IMR-90 (cell line): Measurements from ENCODE around the gene NKX1-1.

Experiments used
- CEBPB ChIP-seq: IDR thresholded peaks from 2 replicates; pipeline ENCODE4 v1.6.1; 2012; ENCODE audit warnings: low read depth, low read length, improper control_type of control experiment
- FOS ChIP-seq: fragments of 150-350 bp; IDR thresholded peaks from 2 replicates; pipeline ENCODE4 v1.6.1; 2016; ENCODE audit warnings: low read depth, low read length
- MAFK ChIP-seq: IDR thresholded peaks from 2 replicates; pipeline ENCODE4 v1.6.1; 2012; ENCODE audit warnings: low read depth, low read length, improper control_type of control experiment
- MAZ ChIP-seq: IDR thresholded peaks from 2 replicates; pipeline ENCODE4 v1.6.1; 2012; ENCODE audit warnings: low read depth, mild to moderate bottlenecking, low read length, improper control_type of control experiment, moderate library complexity, borderline replicate concordance
- MXI1 ChIP-seq: IDR thresholded peaks from 2 replicates; pipeline ENCODE4 v1.6.1; 2012; ENCODE audit warnings: low read depth, mild to moderate bottlenecking, low read length, moderate library complexity, borderline replicate concordance
- POLR2A ChIP-seq: IDR thresholded peaks from 2 replicates; pipeline ENCODE4 v1.6.1; 2012; ENCODE audit warnings: mild to moderate bottlenecking, low read depth, low read length
- RAD21 ChIP-seq: IDR thresholded peaks from 2 replicates; pipeline ENCODE4 v1.6.1; 2012; ENCODE audit warnings: low read length, improper control_type of control experiment
- RCOR1 ChIP-seq: IDR thresholded peaks from 2 replicates; pipeline ENCODE4 v1.6.1; 2012; ENCODE audit warnings: mild to moderate bottlenecking, low read length, improper control_type of control experiment; ENCODE audit not compliant: insufficient replicate concordance
- RFX5 ChIP-seq: IDR thresholded peaks from 2 replicates; pipeline ENCODE4 v1.8.0; 2012; ENCODE audit warnings: low read depth, mild to moderate bottlenecking, low read length, moderate library complexity
- SMC3 ChIP-seq: fragments of 150-350 bp; IDR thresholded peaks from 2 replicates; pipeline ENCODE4 v1.6.1; 2016; ENCODE audit warnings: low read depth, mild to moderate bottlenecking, antibody characterized with exemption, low read length, moderate library complexity
- TF ChIP-seq, protein P1 (sequence below): conservative IDR thresholded peaks from 2 replicates; pipeline ENCODE4 v1.5.1; 2012; ENCODE audit warnings: mild to moderate bottlenecking, low read depth, low read length, improper control_type of control experiment
- TF ChIP-seq, protein P2 (sequence below): fragments of 150-350 bp; IDR thresholded peaks from 2 replicates; pipeline ENCODE4 v1.6.1; 2016; ENCODE audit warnings: low read depth, mild to moderate bottlenecking, low read length, moderate library complexity, borderline replicate concordance
- TF ChIP-seq, protein P3 (sequence below): fragments of 150-350 bp; IDR thresholded peaks from 2 replicates; pipeline ENCODE4 v1.6.1; 2017; ENCODE audit warnings: mild to moderate bottlenecking, antibody characterized with exemption, low read length, low read depth

DNA sequence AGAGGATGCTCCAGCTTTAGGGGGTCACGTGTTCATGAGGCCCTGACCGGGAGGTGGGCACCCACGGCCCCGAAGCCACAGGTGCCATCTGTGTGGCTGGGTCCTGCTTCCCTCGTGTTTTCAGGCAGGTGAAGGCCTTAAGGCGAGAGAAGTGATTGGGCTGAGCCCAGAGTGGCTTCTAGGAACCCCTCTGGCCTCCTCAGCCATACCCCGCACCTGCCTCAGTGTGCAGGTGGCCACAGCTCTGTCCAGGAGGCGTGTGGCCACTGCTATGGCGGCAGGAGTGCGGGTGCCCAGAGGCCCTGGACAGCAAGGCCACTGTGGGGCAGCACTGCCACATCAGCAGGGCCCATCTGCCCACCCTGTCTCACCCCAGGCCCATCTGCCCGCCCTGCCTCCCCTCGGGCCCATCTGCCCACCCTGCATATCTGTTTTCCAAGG, 25.0 kb downstream of the NKX1-1 start:
- TF ChIP-seq POLR2A (no peak), MXI1 (no peak), SMC3 (no peak), RCOR1 (no peak), MAFK (no peak), FOS (no peak), RAD21 (no peak), CEBPB (no peak), RFX5 (no peak), MAZ (no peak)
- TF ChIP-seq, protein P1, sequence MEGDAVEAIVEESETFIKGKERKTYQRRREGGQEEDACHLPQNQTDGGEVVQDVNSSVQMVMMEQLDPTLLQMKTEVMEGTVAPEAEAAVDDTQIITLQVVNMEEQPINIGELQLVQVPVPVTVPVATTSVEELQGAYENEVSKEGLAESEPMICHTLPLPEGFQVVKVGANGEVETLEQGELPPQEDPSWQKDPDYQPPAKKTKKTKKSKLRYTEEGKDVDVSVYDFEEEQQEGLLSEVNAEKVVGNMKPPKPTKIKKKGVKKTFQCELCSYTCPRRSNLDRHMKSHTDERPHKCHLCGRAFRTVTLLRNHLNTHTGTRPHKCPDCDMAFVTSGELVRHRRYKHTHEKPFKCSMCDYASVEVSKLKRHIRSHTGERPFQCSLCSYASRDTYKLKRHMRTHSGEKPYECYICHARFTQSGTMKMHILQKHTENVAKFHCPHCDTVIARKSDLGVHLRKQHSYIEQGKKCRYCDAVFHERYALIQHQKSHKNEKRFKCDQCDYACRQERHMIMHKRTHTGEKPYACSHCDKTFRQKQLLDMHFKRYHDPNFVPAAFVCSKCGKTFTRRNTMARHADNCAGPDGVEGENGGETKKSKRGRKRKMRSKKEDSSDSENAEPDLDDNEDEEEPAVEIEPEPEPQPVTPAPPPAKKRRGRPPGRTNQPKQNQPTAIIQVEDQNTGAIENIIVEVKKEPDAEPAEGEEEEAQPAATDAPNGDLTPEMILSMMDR, result no peak
- TF ChIP-seq, protein P2, sequence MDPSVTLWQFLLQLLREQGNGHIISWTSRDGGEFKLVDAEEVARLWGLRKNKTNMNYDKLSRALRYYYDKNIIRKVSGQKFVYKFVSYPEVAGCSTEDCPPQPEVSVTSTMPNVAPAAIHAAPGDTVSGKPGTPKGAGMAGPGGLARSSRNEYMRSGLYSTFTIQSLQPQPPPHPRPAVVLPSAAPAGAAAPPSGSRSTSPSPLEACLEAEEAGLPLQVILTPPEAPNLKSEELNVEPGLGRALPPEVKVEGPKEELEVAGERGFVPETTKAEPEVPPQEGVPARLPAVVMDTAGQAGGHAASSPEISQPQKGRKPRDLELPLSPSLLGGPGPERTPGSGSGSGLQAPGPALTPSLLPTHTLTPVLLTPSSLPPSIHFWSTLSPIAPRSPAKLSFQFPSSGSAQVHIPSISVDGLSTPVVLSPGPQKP, result no peak
- TF ChIP-seq, protein P3, sequence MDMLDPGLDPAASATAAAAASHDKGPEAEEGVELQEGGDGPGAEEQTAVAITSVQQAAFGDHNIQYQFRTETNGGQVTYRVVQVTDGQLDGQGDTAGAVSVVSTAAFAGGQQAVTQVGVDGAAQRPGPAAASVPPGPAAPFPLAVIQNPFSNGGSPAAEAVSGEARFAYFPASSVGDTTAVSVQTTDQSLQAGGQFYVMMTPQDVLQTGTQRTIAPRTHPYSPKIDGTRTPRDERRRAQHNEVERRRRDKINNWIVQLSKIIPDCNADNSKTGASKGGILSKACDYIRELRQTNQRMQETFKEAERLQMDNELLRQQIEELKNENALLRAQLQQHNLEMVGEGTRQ, result no peak
